RWPE1 (cell line): ENCODE data around the gene RIOK3.
A peak's percentile ranks its signal among the peaks of the same experiment; 100 is the strongest.
"Not testable (repeated sequence)": the region's sequence is repeated elsewhere in the genome, so short reads cannot be mapped to it uniquely, and the experiment has no call there.

Experiments used
- CTCF ChIA-PET: fragments of 350-600 bp; sonication (Branson Sonifier 250); formaldehyde crosslinking; extraction: SDS; loops from one replicate; lab custom pipeline; 2021; lab: Yijun Ruan, JAX
- POLR2A ChIA-PET: fragments of 400-600 bp; formaldehyde crosslinking; extraction: SDS; loops from one replicate; lab custom pipeline; 2020; ENCODE audit warnings: antibody characterized with exemption; ENCODE audit not compliant: low non-redundant PET; lab: Yijun Ruan, JAX
- DNase-seq: peaks from one replicate; pipeline ENCODE4 v3.0.0; 2012; ENCODE audit warnings: low spot score
- H3K27ac ChIP-seq: fragments of 450-650 bp; 2 replicates; pipeline ENCODE4 v1.5.1; 2017
- CTCF ChIP-seq: fragments of 450-650 bp; conservative IDR thresholded peaks from 2 replicates; pipeline ENCODE4 v1.5.1; 2017; ENCODE audit warnings: low read depth, mild to moderate bottlenecking

Gene RIOK3

DNA sequence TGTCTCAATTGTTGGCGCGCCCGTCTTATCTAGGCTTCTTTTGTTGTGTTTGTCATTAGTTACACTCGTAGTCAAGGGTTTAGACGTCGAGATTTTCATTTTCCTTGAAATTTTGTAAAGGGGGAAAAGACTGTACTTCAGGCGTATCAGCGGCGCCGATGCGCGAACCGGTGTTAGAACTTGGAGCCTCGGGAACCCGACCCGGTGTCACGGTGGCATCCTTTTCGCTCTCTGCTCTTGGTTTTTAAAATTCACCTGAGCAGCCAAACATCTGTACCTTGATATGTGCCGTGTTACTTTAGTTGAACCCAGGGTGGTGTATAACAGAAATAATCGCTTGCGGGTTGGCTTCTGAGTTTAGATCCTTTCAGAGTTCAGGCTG is 50.9 kb downstream of the RIOK3 start:
- no peak for DNase-seq
- ChIA-PET POLR2A (no interaction called here), CTCF (no interaction called here)
- no peak for TF ChIP-seq CTCF
- H3K27ac ChIP-seq = peak overlapping the region; percentile 83

GRCh38 chr18:23504720-23505119 is 51.6 kb downstream of the RIOK3 start:
- no peak for TF ChIP-seq CTCF
- ChIA-PET CTCF (no interaction called here), POLR2A (no interaction called here)
- peak overlapping the region; percentile 20; the same call in 1 of the 2 replicates for H3K27ac ChIP-seq
- no peak for DNase-seq

GRCh38 chr18:23506393-23506792 is 53.3 kb downstream of the RIOK3 start:
- CTCF ChIA-PET = no interaction called here
- DNase-seq = no peak
- H3K27ac ChIP-seq = no peak overlapping the region
- no peak for TF ChIP-seq CTCF
- POLR2A ChIA-PET = no interaction called here

DNA sequence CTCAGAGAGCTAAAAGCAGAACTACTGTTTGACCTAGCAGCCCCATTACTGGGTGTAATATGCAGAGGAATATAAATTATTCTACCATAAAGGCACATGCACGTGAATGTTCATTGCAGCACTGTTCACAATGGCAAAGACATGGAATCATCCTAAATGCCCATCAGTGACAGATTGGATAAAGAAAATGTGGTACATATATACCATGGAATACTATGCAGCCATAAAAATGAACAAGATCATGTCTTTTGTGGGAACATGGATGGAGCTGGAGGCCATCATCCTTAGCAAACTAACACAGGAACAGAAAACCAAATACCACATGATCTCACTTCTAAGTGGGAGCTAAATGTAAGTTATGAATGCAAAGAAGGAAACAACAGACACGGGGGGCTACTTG is 57.8 kb downstream of the RIOK3 start:
- DNase-seq, POLR2A ChIA-PET, H3K27ac ChIP-seq: not testable (repeated sequence)
- CTCF ChIA-PET = interaction anchor here (0.6 kb wide), 1 partner anchor 52 kb away, joined by 4 read pairs; no protein-coding TSS in a partner anchor

GRCh38 chr18:23512216-23512615 is 59.1 kb downstream of the RIOK3 start:
- H3K27ac ChIP-seq, DNase-seq, POLR2A ChIA-PET: not testable (repeated sequence)
- CTCF ChIA-PET = interaction anchor here (0.7 kb wide), 1 partner anchor 37 kb away, joined by 5 read pairs; no protein-coding TSS in a partner anchor

DNA sequence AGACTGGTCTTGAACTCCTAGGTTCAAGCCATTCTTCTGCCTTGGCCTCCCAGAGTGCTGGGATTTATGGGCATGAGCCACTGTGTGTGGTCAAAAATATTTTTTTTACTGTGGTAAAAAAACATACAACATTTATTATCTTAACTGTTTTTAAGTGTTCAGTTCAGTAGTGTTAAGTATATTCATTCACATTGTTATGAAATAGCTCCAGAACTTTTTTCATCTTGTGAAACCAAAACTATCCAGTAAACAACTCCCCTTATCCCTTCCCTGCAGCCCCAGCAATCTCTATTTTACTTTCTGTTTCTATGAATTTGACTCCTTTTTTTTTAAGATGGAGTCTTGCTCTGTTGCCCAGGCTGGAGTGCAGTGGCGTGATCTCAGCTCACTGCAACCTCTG is 59.6 kb downstream of the RIOK3 start:
- POLR2A ChIA-PET = no interaction called here

GRCh38 chr18:23515911-23516546 is 62.9 kb downstream of the RIOK3 start:
- peak; percentile 91 for TF ChIP-seq CTCF
- POLR2A ChIA-PET = no interaction called here
- CTCF ChIA-PET = interaction anchor here (0.5 to 1.4 kb wide), 4 partner anchors 11 to 296 kb away, joined by 3 to 9 read pairs (median 4); no protein-coding TSS in a partner anchor
- DNase-seq = peak; percentile 50
- peak overlapping the region; percentile 55 for H3K27ac ChIP-seq

More for the DNA sequence above, 59.6 kb downstream of the RIOK3 start:
- no peak for DNase-seq
- TF ChIP-seq CTCF = no peak
- no peak overlapping the region for H3K27ac ChIP-seq
- CTCF ChIA-PET = interaction anchor here (0.7 kb wide), 1 partner anchor 37 kb away, joined by 5 read pairs; no protein-coding TSS in a partner anchor
